H1 (cell line): ENCODE measurements around the gene GLDC. TPM values are rescaled to one million over a fixed set of nuclear protein-coding genes. Genes with fewer than 3 reads are reported as not detected.

Source experiments
- CTCF ChIA-PET: fragments of 300-600 bp; sonication (Branson Sonifier 250); formaldehyde crosslinking; loops from one replicate; lab custom pipeline; 2021; ENCODE audit not compliant: partially characterized antibody; lab: Charles Lee
- POLR2A ChIA-PET: fragments of 300-600 bp; sonication (Branson Sonifier 250); formaldehyde crosslinking; loops from one replicate; lab custom pipeline; 2021; ENCODE audit warnings: inconsistent platforms; ENCODE audit not compliant: partially characterized antibody; lab: Charles Lee
- DNase-seq, 2 experiments: peaks; one replicate each; pipeline versions ENCODE4 v3.0.0 to v3.0.0-alpha.2; 2010 to 2022; ENCODE audit warnings: low spot score in 2 of 2, low read depth in 1 of 2, mixed read lengths in 1 of 2
- FAIRE-seq: peaks from 2 replicates; lab custom pipeline; 2011; peaks lifted over from hg19 to GRCh38; lab: Jason Lieb, UNC
- H2AFZ ChIP-seq: 2 replicates; pipeline ENCODE4 v1.8.1; 2012; ENCODE audit warnings: low read length, inconsistent platforms
- H2AK5ac ChIP-seq: 2 replicates; pipeline ENCODE4 v1.6.1; 2013; ENCODE audit warnings: low read depth, low read length
- H2BK120ac ChIP-seq: replicated peaks from 2 replicates; pipeline ENCODE3; 2013; ENCODE audit warnings: low read depth, low read length, inconsistent platforms
- H2BK12ac ChIP-seq: 2 replicates; pipeline ENCODE4 v1.6.1; 2013; ENCODE audit warnings: low read depth, low read length
- H2BK15ac ChIP-seq: 2 replicates; pipeline ENCODE4 v1.6.1; 2013; ENCODE audit warnings: low read length
- H2BK20ac ChIP-seq: 2 replicates; pipeline ENCODE4 v1.6.1; 2013; ENCODE audit warnings: low read length
- H2BK5ac ChIP-seq: 2 replicates; pipeline ENCODE4 v1.6.1; 2013; ENCODE audit warnings: low read depth, low read length
- H3K14ac ChIP-seq: 2 replicates; pipeline ENCODE4 v1.6.1; 2013; ENCODE audit warnings: inconsistent platforms; ENCODE audit not compliant: insufficient read length
- H3K18ac ChIP-seq: 2 replicates; pipeline ENCODE4 v1.6.1; 2013; ENCODE audit warnings: low read length; ENCODE audit errors: extremely low read depth
- H3K23ac ChIP-seq: 2 replicates; pipeline ENCODE4 v1.6.1; 2013; ENCODE audit warnings: inconsistent platforms; ENCODE audit not compliant: insufficient read length
- H3K23me2 ChIP-seq: 2 replicates; pipeline ENCODE4 v1.6.1; 2013; ENCODE audit warnings: low read depth, low read length
- H3K27ac ChIP-seq: 2 replicates; pipeline ENCODE4 v1.6.1; 2011; ENCODE audit warnings: low read depth, low read length, inconsistent platforms
- H3K27me3 ChIP-seq, 4 experiments: replicated peaks in 1 of 4; 1 replicate in 1 of 4; 2 replicates in 3 of 4; pipeline versions ENCODE4 v1.6.1 to v1.8.1; 2011 to 2013; ENCODE audit warnings: low read length in 3 of 4, mild to moderate bottlenecking in 3 of 4, inconsistent platforms in 2 of 4, mixed read lengths in 2 of 4, moderate library complexity in 1 of 4; ENCODE audit not compliant: control insufficient read depth in 3 of 4, insufficient read depth in 3 of 4; ENCODE audit errors: extremely low read depth in 1 of 4
- H3K36me3 ChIP-seq, 4 experiments: 2 replicates each; pipeline versions ENCODE4 v1.6.1 to v1.8.1; 2011 to 2013; ENCODE audit warnings: mild to moderate bottlenecking in 4 of 4, low read length in 3 of 4, moderate library complexity in 2 of 4, control low read depth in 1 of 4, inconsistent platforms in 1 of 4; ENCODE audit not compliant: insufficient read depth in 4 of 4, control insufficient read depth in 2 of 4
- H3K4ac ChIP-seq: replicated peaks from 2 replicates; pipeline ENCODE3; 2013; ENCODE audit warnings: low read length, low read depth, mixed read lengths, inconsistent platforms; ENCODE audit not compliant: insufficient read length
- H3K4me1 ChIP-seq, 4 experiments: replicated peaks in 1 of 4; 1 replicate in 1 of 4; 2 replicates in 3 of 4; pipeline versions ENCODE4 v1.6.1 to v1.8.1; 2011 to 2013; ENCODE audit warnings: low read length in 3 of 4, inconsistent platforms in 2 of 4, mixed read lengths in 1 of 4; ENCODE audit not compliant: insufficient read depth in 4 of 4, control insufficient read depth in 3 of 4
- H3K4me2 ChIP-seq, 2 experiments: 2 replicates each; pipeline versions ENCODE4 v1.6.1 to v1.8.1; 2011 to 2013; ENCODE audit warnings: low read depth in 2 of 2, low read length in 2 of 2, control low read depth in 1 of 2, inconsistent platforms in 1 of 2, mild to moderate bottlenecking in 1 of 2; ENCODE audit not compliant: insufficient read depth in 1 of 2
- H3K4me3 ChIP-seq, 4 experiments: fragments of 200-600, 300-600 bp in 1 of 4; sonication (generic), shearing (Covaris generic), sonication (Bioruptor Twin) in 1 of 4; 2 replicates each; pipeline versions ENCODE4 v1.5.1 to v1.8.1; 2011 to 2016; ENCODE audit warnings: low read length in 4 of 4, low read depth in 3 of 4, control low read depth in 2 of 4, inconsistent platforms in 2 of 4, mild to moderate bottlenecking in 2 of 4, mixed read lengths in 1 of 4, moderate library complexity in 1 of 4; ENCODE audit not compliant: insufficient read depth in 2 of 4; ENCODE audit errors: extremely low read depth in 1 of 4
- H3K56ac ChIP-seq: replicated peaks from 2 replicates; pipeline ENCODE3; 2013; ENCODE audit warnings: low read depth, mild to moderate bottlenecking, mixed read lengths, low read length, inconsistent platforms; ENCODE audit not compliant: insufficient read length
- H3K79me1 ChIP-seq: 2 replicates; pipeline ENCODE4 v1.6.1; 2013; ENCODE audit warnings: low read depth, low read length, control low read depth
- H3K79me2 ChIP-seq, 2 experiments: 2 replicates each; pipeline versions ENCODE4 v1.6.1 to v1.8.1; 2012 to 2013; ENCODE audit warnings: low read length in 2 of 2, mild to moderate bottlenecking in 2 of 2, inconsistent platforms in 1 of 2; ENCODE audit not compliant: insufficient read depth in 2 of 2, control insufficient read depth in 1 of 2
- H3K9ac ChIP-seq, 4 experiments: replicated peaks in 1 of 4; 1 replicate in 1 of 4; 2 replicates in 3 of 4; pipeline versions ENCODE4 v1.6.1 to v1.8.1; 2011 to 2013; ENCODE audit warnings: low read depth in 3 of 4, low read length in 3 of 4, control low read depth in 2 of 4, mild to moderate bottlenecking in 2 of 4, moderate library complexity in 2 of 4, inconsistent platforms in 1 of 4; ENCODE audit errors: extremely low read depth in 1 of 4
- H3K9me3 ChIP-seq, 2 experiments: 2 replicates each; pipeline versions ENCODE4 v1.6.1 to v1.8.1; 2012 to 2013; ENCODE audit warnings: mild to moderate bottlenecking in 2 of 2, moderate library complexity in 2 of 2, control low read depth in 1 of 2, inconsistent platforms in 1 of 2, low read depth in 1 of 2, low read length in 1 of 2, mixed read lengths in 1 of 2; ENCODE audit not compliant: insufficient read depth in 2 of 2
- H4K20me1 ChIP-seq, 2 experiments: replicated peaks in 1 of 2; 2 replicates each; pipeline versions ENCODE3 to v1.8.1; 2011 to 2013; ENCODE audit warnings: inconsistent platforms in 2 of 2, low read length in 2 of 2, mild to moderate bottlenecking in 1 of 2; ENCODE audit not compliant: insufficient read depth in 2 of 2, control insufficient read depth in 1 of 2
- H4K5ac ChIP-seq: 2 replicates; pipeline ENCODE4 v1.6.1; 2013; ENCODE audit warnings: low read length, low read depth, mixed read lengths, inconsistent platforms; ENCODE audit not compliant: insufficient read length
- H4K8ac ChIP-seq: 2 replicates; pipeline ENCODE4 v1.8.0; 2013; ENCODE audit warnings: mild to moderate bottlenecking, moderate library complexity, low read length, inconsistent platforms; ENCODE audit not compliant: insufficient read depth; ENCODE audit errors: extremely low read depth
- H4K91ac ChIP-seq: replicated peaks from 2 replicates; pipeline ENCODE3; 2013; ENCODE audit warnings: low read length, mixed read lengths, inconsistent platforms; ENCODE audit not compliant: insufficient read length
- ATF3 ChIP-seq: IDR thresholded peaks from 2 replicates; pipeline ENCODE4 v1.6.1; 2011; ENCODE audit warnings: low read depth, mild to moderate bottlenecking, low read length; ENCODE audit not compliant: insufficient read depth
- CBX5 ChIP-seq: fragments of 300-800, 300-1000 bp; sonication (generic); IDR thresholded peaks from 2 replicates; pipeline ENCODE4 v1.7.1; 2016; ENCODE audit warnings: antibody characterized with exemption, low read length, low read depth
- CEBPB ChIP-seq: IDR thresholded peaks from 2 replicates; pipeline ENCODE4 v1.6.1; 2012; ENCODE audit warnings: low read depth, low read length
- CREB1 ChIP-seq: IDR thresholded peaks from 2 replicates; pipeline ENCODE4 v1.6.1; 2012; ENCODE audit warnings: inconsistent platforms
- CTCF ChIP-seq, 3 experiments: IDR thresholded peaks; 1 replicate in 2 of 3; 2 replicates in 1 of 3; pipeline versions ENCODE4 v1.5.1 to v1.6.1; 2011; ENCODE audit warnings: low read length in 3 of 3, mild to moderate bottlenecking in 3 of 3, inconsistent platforms in 2 of 3, low read depth in 1 of 3, moderate library complexity in 1 of 3; ENCODE audit not compliant: insufficient read depth in 1 of 3; ENCODE audit errors: control extremely low read depth in 1 of 3
- FOSL1 ChIP-seq: IDR thresholded peaks from 2 replicates; pipeline ENCODE4 v1.6.1; 2011; ENCODE audit warnings: mild to moderate bottlenecking, low read depth, low read length, moderate library complexity; ENCODE audit not compliant: insufficient read depth
- GABPA ChIP-seq: IDR thresholded peaks from 2 replicates; pipeline ENCODE4 v1.6.1; 2011; ENCODE audit warnings: mild to moderate bottlenecking, low read length, moderate library complexity, borderline replicate concordance; ENCODE audit not compliant: insufficient read depth
- GTF2F1 ChIP-seq: IDR thresholded peaks from 2 replicates; pipeline ENCODE4 v1.6.1; 2012; ENCODE audit warnings: low read depth, low read length, improper control_type of control experiment, borderline replicate concordance
- SIX5 ChIP-seq: IDR thresholded peaks from 2 replicates; pipeline ENCODE4 v1.6.1; 2011; ENCODE audit warnings: mild to moderate bottlenecking, low read depth, low read length
- SP4 ChIP-seq: IDR thresholded peaks from 2 replicates; pipeline ENCODE4 v1.6.1; 2012; ENCODE audit warnings: low read length, inconsistent platforms
- TAF7 ChIP-seq: optimal IDR thresholded peaks from 2 replicates; pipeline ENCODE3; 2011; ENCODE audit warnings: low read depth, mild to moderate bottlenecking, inconsistent platforms, low read length, moderate library complexity, borderline replicate concordance
- WGBS, 2 experiments: shearing (Covaris generic) in 1 of 2; methylation state at CpG; one replicate each; pipeline versions ENCODE4 v1.1.6 to v1.1.7; 2013 to 2015; ENCODE audit warnings: low lambda C conversion rate in 2 of 2, mixed read lengths in 2 of 2, inconsistent platforms in 1 of 2, low coverage in 1 of 2, missing lambda C conversion rate in 1 of 2; ENCODE audit not compliant: insufficient replicate concordance in 2 of 2, insufficient coverage in 1 of 2, insufficient read length in 1 of 2; ENCODE audit errors: extremely low coverage in 1 of 2, missing lambda C conversion rate in 1 of 2; 5-methylcytosine and 5-hydroxymethylcytosine counted together
- polyA plus RNA-seq, 7 experiments: library from polyadenylated mRNA; depleted of rRNA in 3 of 7; stranded (reverse) in 5 of 7; unstranded in 2 of 7; fragments of >200 nt in 5 of 7; fragments of 200-250 nt in 2 of 7; gene quantifications; 1 replicate in 5 of 7; 2 replicates in 1 of 7; 4 replicates in 1 of 7; pipeline versions ENCODE4 v1.2.1 to v1.2.3, GENCODE V29; 2011 to 2013; ENCODE audit warnings: missing spikeins in 2 of 7, mixed read lengths in 2 of 7
- total RNA-seq: library from RNA; stranded (reverse); fragmentation: NEBNext Ultra II Directional; extraction: Animal tissue kit (Norgen Biotek cat#: 25700); gene quantifications from 2 replicates; pipeline ENCODE4 v1.2.1, GENCODE V29; 2021

Gene GLDC
- total and polyA plus RNA-seq, 2 of the 8 experiments (the other 6 are each of a cell fraction or from before 2014, with no cell fraction given): 48.8 to 101 TPM

- H2BK5ac ChIP-seq: no peak overlapping the region
- FAIRE-seq (no peak), DNase-seq (no peak)
- H3K4me2 ChIP-seq: no peak overlapping the region
- no peaks in the 10 kb centered on the region for H3K23me2 ChIP-seq
- no peak overlapping the region for H2BK15ac ChIP-seq
- H2BK120ac ChIP-seq: no peak overlapping the region
- H2BK12ac ChIP-seq: no peak overlapping the region
- no peaks in the 10 kb centered on the region for H4K20me1 ChIP-seq
- ChIA-PET POLR2A (no interaction called here), CTCF (no interaction called here)
- no peak overlapping the region for H3K56ac ChIP-seq
- H3K4me1 ChIP-seq: no peaks in the 10 kb centered on the region
- no peak overlapping the region for H3K9ac ChIP-seq
- H3K4ac ChIP-seq: no peak overlapping the region
- H3K9me3 ChIP-seq: no peaks in the 10 kb centered on the region
- no peaks in the 10 kb centered on the region for H3K79me2 ChIP-seq
- no peaks in the 10 kb centered on the region for H3K79me1 ChIP-seq
- H3K14ac ChIP-seq: no peak overlapping the region
- H2AFZ ChIP-seq: no peak overlapping the region
- H3K23ac ChIP-seq: no peak overlapping the region
- no peak overlapping the region for H3K27ac ChIP-seq
- WGBS, 2 experiments: 87% methylated on average over 4 of the region's 4 CpGs; no CpG with 5 or more reads in 1 of the 2 experiments
- H4K91ac ChIP-seq: no peak overlapping the region
- no peak overlapping the region for H2BK20ac ChIP-seq
- H3K4me3 ChIP-seq: no peak overlapping the region
- no peak overlapping the region for H2AK5ac ChIP-seq
- H3K18ac ChIP-seq: no peak overlapping the region
- H4K8ac ChIP-seq: no peak overlapping the region
- H3K27me3 ChIP-seq: no peaks in the 10 kb centered on the region
- no peak overlapping the region for H4K5ac ChIP-seq
- peaks cover 2 to 36% (median 12%) of the 10 kb centered on the region in 4 experiments; a peak in 5 of 8 replicates for H3K36me3 ChIP-seq
- no peak for TF ChIP-seq GABPA
- TF ChIP-seq FOSL1: no peak
- no peak for TF ChIP-seq GTF2F1
- TF ChIP-seq CREB1: no peak
- TF ChIP-seq CEBPB: no peak
- TF ChIP-seq CBX5: no peak
- no peak for TF ChIP-seq CTCF (IDR thresholded peaks at IDR 0.05; ENCODE audit: control extremely low read depth in 1 of 3, insufficient read depth in 1 of 3, low read depth in 1 of 3, low read length in 3 of 3)
- TF ChIP-seq SP4: no peak
- no peak for TF ChIP-seq SIX5
- TF ChIP-seq ATF3: no peak
- no peak for TF ChIP-seq TAF7
Measured at GRCh38 chr9:6592791-6593190, 52.7 kb downstream of the GLDC start.
